Measurements from ENCODE around the gene GNG13. TPM values are rescaled to one million over a fixed set of nuclear protein-coding genes. Genes with fewer than 3 reads are reported as not detected.

GNG13 gene
- total and polyA plus RNA-seq, 8 donors, result not detected

GRCh38 chr16:824601-825000, 24.1 kb upstream of the GNG13 start:
- Histone ChIP-seq H3K4me3 (no peak overlapping the region), H3K9me3 (no peaks in the 10 kb centered on the region), H3K4me1 (peaks cover 0 to 9% (median 4%) of the 10 kb centered on the region in 4 donors), H3K27ac (no peak overlapping the region), H3K36me3 (no peaks in the 10 kb centered on the region), H3K27me3 (peaks cover 0 to 80% (median 9%) of the 10 kb centered on the region in 3 donors)
- no peak for DNase-seq
- 85 to 96% (median 88%) methylated on average over 23 to 25 of the region's 25 CpGs for WGBS, 5 donors
- TF ChIP-seq POLR2A (IDR thresholded peaks at IDR 0.05) (no peak), EP300 (IDR thresholded peaks at IDR 0.05) (no peak), POLR2AphosphoS5 (IDR thresholded peaks at IDR 0.05) (no peak)
- TF ChIP-seq, protein P1, sequence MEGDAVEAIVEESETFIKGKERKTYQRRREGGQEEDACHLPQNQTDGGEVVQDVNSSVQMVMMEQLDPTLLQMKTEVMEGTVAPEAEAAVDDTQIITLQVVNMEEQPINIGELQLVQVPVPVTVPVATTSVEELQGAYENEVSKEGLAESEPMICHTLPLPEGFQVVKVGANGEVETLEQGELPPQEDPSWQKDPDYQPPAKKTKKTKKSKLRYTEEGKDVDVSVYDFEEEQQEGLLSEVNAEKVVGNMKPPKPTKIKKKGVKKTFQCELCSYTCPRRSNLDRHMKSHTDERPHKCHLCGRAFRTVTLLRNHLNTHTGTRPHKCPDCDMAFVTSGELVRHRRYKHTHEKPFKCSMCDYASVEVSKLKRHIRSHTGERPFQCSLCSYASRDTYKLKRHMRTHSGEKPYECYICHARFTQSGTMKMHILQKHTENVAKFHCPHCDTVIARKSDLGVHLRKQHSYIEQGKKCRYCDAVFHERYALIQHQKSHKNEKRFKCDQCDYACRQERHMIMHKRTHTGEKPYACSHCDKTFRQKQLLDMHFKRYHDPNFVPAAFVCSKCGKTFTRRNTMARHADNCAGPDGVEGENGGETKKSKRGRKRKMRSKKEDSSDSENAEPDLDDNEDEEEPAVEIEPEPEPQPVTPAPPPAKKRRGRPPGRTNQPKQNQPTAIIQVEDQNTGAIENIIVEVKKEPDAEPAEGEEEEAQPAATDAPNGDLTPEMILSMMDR (IDR thresholded peaks at IDR 0.05), result no peak
- intact Hi-C loops (cut with DNase I; ENCODE audit: low total_unique reads), result no loop called here

GRCh38 chr16:824194-824593, 23.7 kb upstream of the GNG13 start:
- Histone ChIP-seq H3K27ac (no peak overlapping the region), H3K9me3 (no peaks in the 10 kb centered on the region), H3K4me1 (peaks cover 0 to 9% (median 4%) of the 10 kb centered on the region in 4 donors), H3K27me3 (peaks cover 0 to 84% (median 13%) of the 10 kb centered on the region in 3 donors), H3K36me3 (no peaks in the 10 kb centered on the region), H3K4me3 (no peak overlapping the region)
- no peak for DNase-seq
- intact Hi-C loops (cut with DNase I; ENCODE audit: low total_unique reads), result no loop called here
- whole genome bisulfite sequencing, 5 donors, result 81 to 87% (median 84%) methylated on average over 10 to 22 of the region's 22 CpGs
- TF ChIP-seq POLR2AphosphoS5 (IDR thresholded peaks at IDR 0.05) (no peak), EP300 (IDR thresholded peaks at IDR 0.05) (no peak), POLR2A (IDR thresholded peaks at IDR 0.05) (no peak)
- TF ChIP-seq, protein P1 (IDR thresholded peaks at IDR 0.05), result no peak

- DNase-seq, result no peak
- peaks cover 7 to 83% (median 24%) of the 10 kb centered on the region in 3 donors for H3K27me3 ChIP-seq
- peaks cover 0 to 9% (median 4%) of the 10 kb centered on the region in 4 donors for H3K4me1 ChIP-seq
- intact Hi-C loops (cut with DNase I; ENCODE audit: low total_unique reads), result no loop called here
- TF ChIP-seq POLR2A (IDR thresholded peaks at IDR 0.05) (no peak), EP300 (IDR thresholded peaks at IDR 0.05) (no peak), POLR2AphosphoS5 (IDR thresholded peaks at IDR 0.05) (no peak)
- TF ChIP-seq, protein P1 (IDR thresholded peaks at IDR 0.05), result no peak
- H3K9me3 ChIP-seq, result no peaks in the 10 kb centered on the region
- H3K36me3 ChIP-seq, result no peaks in the 10 kb centered on the region
- H3K27ac ChIP-seq, result no peak overlapping the region
- H3K4me3 ChIP-seq, result no peak overlapping the region
- 85 to 92% (median 88%) methylated on average over 8 to 9 of the region's 9 CpGs for WGBS, 5 donors
Measured at GRCh38 chr16:822909-823297, 22.4 kb upstream of the GNG13 start.

DNA sequence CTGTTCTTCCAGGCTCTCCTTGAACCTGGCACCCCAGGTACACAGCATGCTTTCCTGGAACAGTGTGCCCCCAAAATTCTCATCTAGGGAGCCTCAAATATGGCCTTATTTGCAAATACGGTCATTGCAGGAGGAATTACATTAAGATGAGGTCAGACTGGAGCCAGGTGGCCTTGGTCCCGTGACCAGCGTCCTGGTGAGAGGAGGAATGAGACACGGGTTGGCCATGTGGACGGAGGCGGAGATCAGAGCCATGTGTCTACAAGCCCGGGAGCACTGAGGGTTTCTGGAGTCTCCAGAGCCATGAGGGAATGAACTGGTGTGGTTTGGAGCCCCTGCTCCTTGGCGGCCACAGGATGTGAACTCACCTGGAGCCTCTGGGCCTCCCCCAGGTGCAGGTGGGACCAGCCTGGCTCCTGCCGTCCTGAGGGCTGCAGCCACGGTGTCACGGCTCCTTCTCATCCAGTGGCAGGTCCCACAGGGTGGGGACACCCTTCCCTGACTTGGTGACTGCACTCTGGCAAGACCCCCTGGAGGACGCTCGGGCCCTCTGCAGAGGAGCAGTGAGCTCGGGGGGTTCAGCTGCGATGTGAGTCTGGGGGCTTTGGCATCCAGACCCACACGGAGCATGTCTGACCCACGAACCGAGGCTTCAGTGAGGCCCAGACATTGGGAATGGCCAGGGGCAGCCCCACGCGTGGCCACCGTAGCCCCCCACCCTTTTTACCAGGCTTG, 21.8 kb upstream of the GNG13 start:
- Histone ChIP-seq H3K4me3 (no peak overlapping the region), H3K4me1 (peaks cover 0 to 12% (median 4%) of the 10 kb centered on the region in 4 donors), H3K27ac (no peak overlapping the region), H3K9me3 (no peaks in the 10 kb centered on the region), H3K36me3 (no peaks in the 10 kb centered on the region), H3K27me3 (peaks cover 7 to 86% (median 29%) of the 10 kb centered on the region in 3 donors)
- TF ChIP-seq, protein P1 (IDR thresholded peaks at IDR 0.05), result no peak
- TF ChIP-seq POLR2AphosphoS5 (IDR thresholded peaks at IDR 0.05) (no peak), POLR2A (IDR thresholded peaks at IDR 0.05) (no peak), EP300 (IDR thresholded peaks at IDR 0.05) (no peak)
- intact Hi-C loops (cut with DNase I; ENCODE audit: low total_unique reads), result no loop called here
- 70 to 83% (median 79%) methylated on average over 14 to 21 of the region's 21 CpGs for WGBS, 5 donors
- DNase-seq, result no peak

All from stomach (tissue), 9 donors.